Thoracic aorta (tissue), 2 donors: ENCODE measurements around the gene IQCM. TPM values are rescaled to one million over a fixed set of nuclear protein-coding genes. Genes with fewer than 3 reads are reported as not detected.
A peak's percentile ranks its signal among the peaks of the same experiment; 100 is the strongest.

ENCODE experiments used
- ATAC-seq: fragments of 150-250 bp; one replicate; pipeline ENCODE4 v1.8.0; 2017; ENCODE audit warnings: low read depth; ENCODE audit not compliant: insufficient number of reproducible peaks, low FRiP score
- DNase-seq: peaks from one replicate; pipeline ENCODE4 v3.0.0-alpha.2; 2020; ENCODE audit warnings: low spot score
- H3K27ac ChIP-seq, 2 donors: fragments of 200-600 bp; sonication (generic); 1 replicate in 1 of 2; 2 replicates in 1 of 2; pipeline ENCODE4 v1.5.1; 2016; ENCODE audit warnings: mild to moderate bottlenecking in 2 of 2, moderate library complexity in 2 of 2
- H3K27me3 ChIP-seq: fragments of 200-600 bp; sonication (generic); replicated peaks from 2 replicates; pipeline ENCODE4 v1.6.0; 2016; ENCODE audit warnings: mild to moderate bottlenecking; ENCODE audit not compliant: insufficient read depth
- H3K36me3 ChIP-seq: fragments of 200-600 bp; sonication (generic); one replicate; pipeline ENCODE4 v1.5.1; 2016
- H3K4me1 ChIP-seq, 2 donors: fragments of 200-600 bp; sonication (generic); 1 replicate in 1 of 2; 2 replicates in 1 of 2; pipeline versions ENCODE4 v1.5.1 to v1.6.0; 2016; ENCODE audit warnings: low read depth in 2 of 2, mild to moderate bottlenecking in 1 of 2; ENCODE audit not compliant: control insufficient read depth in 1 of 2
- H3K4me3 ChIP-seq: fragments of 200-600 bp; sonication (generic); 2 replicates; pipeline ENCODE4 v1.5.1; 2016; ENCODE audit warnings: mild to moderate bottlenecking
- H3K9me3 ChIP-seq: fragments of 200-600 bp; sonication (generic); 2 replicates; pipeline ENCODE4 v1.5.1; 2016
- total RNA-seq, 2 donors: library from RNA; depleted of rRNA; stranded (reverse); fragments of >200 nt; gene quantifications; one replicate each; pipeline versions ENCODE4 v1.1.0 to v1.2.3, GENCODE V29; 2016
- TF ChIP-seq, protein P1 (sequence below): fragments of 200-600 bp; sonication (generic); IDR thresholded peaks from one replicate; pipeline ENCODE4 v1.5.1; 2019; ENCODE audit warnings: antibody characterized with exemption

The IQCM gene
- total RNA-seq, 2 donors from 2014 or later = not detected

DNA sequence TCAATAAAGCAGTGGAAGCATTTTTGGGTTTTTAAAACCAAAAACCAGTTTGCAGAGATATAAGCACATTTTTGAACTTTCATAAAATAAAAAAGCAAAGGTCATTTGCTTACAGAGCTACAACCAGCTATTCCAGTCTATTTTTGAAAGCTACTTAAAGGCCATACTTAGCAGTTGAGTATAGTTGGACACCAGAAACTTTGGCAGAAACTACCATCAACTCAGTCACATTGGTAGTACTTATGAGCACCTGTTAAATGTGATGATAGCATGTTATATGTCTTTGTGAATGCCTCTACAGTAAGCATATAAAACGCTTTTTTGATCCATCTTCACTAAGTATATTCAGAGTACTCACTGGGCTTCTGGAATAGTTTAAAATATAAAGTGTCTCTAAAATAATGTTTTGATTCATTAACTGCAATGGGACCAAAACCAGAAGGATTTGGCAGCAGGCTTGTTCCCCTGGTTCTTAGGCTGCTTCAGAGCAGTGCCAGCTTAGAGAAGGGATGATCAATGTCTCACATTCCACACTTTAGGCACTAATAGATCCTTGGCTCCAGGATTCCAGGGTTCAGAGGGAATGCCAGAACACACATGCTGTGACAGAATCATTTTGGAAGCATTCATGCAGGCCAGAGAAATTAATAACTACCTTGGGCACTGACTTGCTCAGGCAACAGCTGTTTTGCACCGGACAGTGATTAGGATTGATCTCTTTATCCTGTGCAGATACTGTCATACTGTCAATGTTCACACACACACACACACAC, 103.9 kb downstream of the IQCM start:
- no peaks in the 10 kb centered on the region for H3K27me3 ChIP-seq
- no peaks in the 10 kb centered on the region for H3K36me3 ChIP-seq
- TF ChIP-seq, protein P1, sequence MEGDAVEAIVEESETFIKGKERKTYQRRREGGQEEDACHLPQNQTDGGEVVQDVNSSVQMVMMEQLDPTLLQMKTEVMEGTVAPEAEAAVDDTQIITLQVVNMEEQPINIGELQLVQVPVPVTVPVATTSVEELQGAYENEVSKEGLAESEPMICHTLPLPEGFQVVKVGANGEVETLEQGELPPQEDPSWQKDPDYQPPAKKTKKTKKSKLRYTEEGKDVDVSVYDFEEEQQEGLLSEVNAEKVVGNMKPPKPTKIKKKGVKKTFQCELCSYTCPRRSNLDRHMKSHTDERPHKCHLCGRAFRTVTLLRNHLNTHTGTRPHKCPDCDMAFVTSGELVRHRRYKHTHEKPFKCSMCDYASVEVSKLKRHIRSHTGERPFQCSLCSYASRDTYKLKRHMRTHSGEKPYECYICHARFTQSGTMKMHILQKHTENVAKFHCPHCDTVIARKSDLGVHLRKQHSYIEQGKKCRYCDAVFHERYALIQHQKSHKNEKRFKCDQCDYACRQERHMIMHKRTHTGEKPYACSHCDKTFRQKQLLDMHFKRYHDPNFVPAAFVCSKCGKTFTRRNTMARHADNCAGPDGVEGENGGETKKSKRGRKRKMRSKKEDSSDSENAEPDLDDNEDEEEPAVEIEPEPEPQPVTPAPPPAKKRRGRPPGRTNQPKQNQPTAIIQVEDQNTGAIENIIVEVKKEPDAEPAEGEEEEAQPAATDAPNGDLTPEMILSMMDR = no peak
- no peaks in the 10 kb centered on the region for H3K9me3 ChIP-seq
- DNase-seq (no peak), ATAC-seq (no peak)
- no peak overlapping the region for H3K27ac ChIP-seq
- peaks cover 4 to 14% of the 10 kb centered on the region in 2 donors for H3K4me1 ChIP-seq
- H3K4me3 ChIP-seq = no peak overlapping the region

DNA sequence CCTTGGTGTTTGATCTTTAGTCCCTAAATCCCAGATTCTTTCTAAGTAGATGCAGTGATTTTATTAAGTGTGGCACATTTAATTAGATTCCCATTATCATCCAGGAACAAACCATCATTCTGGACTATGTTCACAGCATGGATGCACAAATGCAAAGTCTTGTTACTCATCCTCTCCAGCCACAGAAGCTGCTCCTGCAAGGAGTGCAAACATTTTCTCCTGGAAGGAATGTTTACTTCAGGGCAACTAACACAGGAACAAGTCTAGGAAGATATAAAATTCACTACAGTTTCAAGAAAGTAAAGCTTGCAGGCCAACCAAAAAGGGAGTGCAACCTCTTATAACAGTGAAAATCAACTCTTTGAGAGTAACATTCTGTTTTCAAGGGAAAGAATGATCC, 106.0 kb downstream of the IQCM start:
- TF ChIP-seq, protein P1 = no peak
- no peak for DNase-seq
- Histone ChIP-seq H3K4me1 (peaks cover 7 to 15% of the 10 kb centered on the region in 2 donors), H3K4me3 (no peak overlapping the region), H3K27ac (no peak overlapping the region), H3K36me3 (no peaks in the 10 kb centered on the region), H3K27me3 (no peaks in the 10 kb centered on the region), H3K9me3 (no peaks in the 10 kb centered on the region)
- ATAC-seq = no peak

DNA sequence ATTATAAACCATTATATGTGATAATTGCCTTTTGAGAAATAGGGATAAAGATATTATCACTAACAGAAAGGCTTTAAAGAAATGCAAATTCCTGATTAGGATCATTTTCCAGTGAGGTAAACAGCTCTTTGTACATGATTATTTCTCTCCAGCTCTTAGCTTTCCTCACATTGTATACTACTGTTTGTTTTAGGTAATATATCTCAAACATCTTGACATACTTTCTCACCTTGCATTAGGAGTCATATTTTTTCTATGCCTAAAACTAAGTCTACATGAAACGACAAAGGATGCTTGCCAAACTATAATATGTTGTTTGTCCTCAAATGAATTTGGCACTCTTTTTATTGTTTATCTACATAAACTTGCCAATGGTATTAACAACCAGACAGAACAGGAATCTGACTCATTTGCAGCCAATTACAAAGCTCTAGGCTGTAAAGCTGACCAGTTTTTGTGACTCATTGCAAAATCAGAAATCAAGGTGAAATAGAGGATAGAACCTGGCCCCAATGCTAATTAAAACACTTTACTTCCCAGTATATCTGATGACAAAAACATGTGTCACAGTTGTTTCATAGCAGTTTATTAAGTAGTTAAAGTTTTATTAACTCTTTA, 107.0 kb downstream of the IQCM start:
- ATAC-seq = no peak
- TF ChIP-seq, protein P1 = no peak
- Histone ChIP-seq H3K27ac (peak overlapping the region in 1 of 2 donors; percentile 11), H3K36me3 (no peaks in the 10 kb centered on the region), H3K27me3 (no peaks in the 10 kb centered on the region), H3K4me1 (peaks cover 7 to 15% of the 10 kb centered on the region in 2 donors), H3K9me3 (no peaks in the 10 kb centered on the region), H3K4me3 (no peak overlapping the region)
- DNase-seq = no peak

DNA sequence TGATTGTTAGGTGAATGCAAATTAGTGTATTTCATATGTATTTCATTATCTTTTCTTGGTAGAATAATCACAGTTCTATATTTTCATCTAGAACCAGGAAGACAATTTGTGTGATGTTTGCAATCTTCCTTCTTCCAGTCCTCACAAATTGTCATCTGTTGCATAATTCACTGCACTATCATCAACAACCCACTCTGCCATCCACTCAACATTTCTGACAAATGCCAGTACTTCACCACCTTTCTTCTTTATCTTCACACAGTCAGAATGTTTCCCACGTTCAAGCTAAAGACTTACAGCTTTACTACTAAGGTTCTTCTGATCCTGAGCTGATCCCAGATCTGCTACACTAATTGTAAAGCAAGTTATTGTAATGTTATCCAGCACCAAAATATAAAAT, 107.8 kb downstream of the IQCM start:
- Histone ChIP-seq H3K4me1 (peaks cover 7 to 15% of the 10 kb centered on the region in 2 donors), H3K27me3 (no peaks in the 10 kb centered on the region), H3K27ac (peak overlapping the region in 1 of 2 donors; percentile 49), H3K36me3 (no peaks in the 10 kb centered on the region), H3K4me3 (no peak overlapping the region), H3K9me3 (no peaks in the 10 kb centered on the region)
- ATAC-seq (no peak), DNase-seq (no peak)
- TF ChIP-seq, protein P1 = no peak

GRCh38 chr4:149706942-149707341, 108.7 kb downstream of the IQCM start:
- DNase-seq (no peak), ATAC-seq (no peak)
- Histone ChIP-seq H3K9me3 (no peaks in the 10 kb centered on the region), H3K27ac (peak overlapping the region in 1 of 2 donors; percentile 57), H3K36me3 (no peaks in the 10 kb centered on the region), H3K27me3 (no peaks in the 10 kb centered on the region), H3K4me1 (peaks cover 7 to 13% of the 10 kb centered on the region in 2 donors), H3K4me3 (no peak overlapping the region)
- TF ChIP-seq, protein P1 = no peak
